ENCODE measurements around the gene ADAMTSL4.
A peak's percentile ranks its signal among the peaks of the same experiment; 100 is the strongest.

ADAMTSL4 gene

GRCh38 chr1:150561974-150562445 lies 12.8 kb downstream of the ADAMTSL4 start:
- ATAC-seq: peak; percentile 68

GRCh38 chr1:150562446-150563339 lies 13.5 kb downstream of the ADAMTSL4 start:
- TF ChIP-seq CSDC2 (CRISPR knock-in tag; IDR thresholded peaks at IDR 0.05): peak; percentile 30; the same call in 1 of the 2 replicates
- TF ChIP-seq ZFP3 (CRISPR knock-in tag; IDR thresholded peaks at IDR 0.05): no peak
- no peak for ATAC-seq

More at GRCh38 chr1:150561974-150562445, 12.8 kb downstream of the ADAMTSL4 start:
- peak; percentile 82; the same call in 1 of the 2 replicates for TF ChIP-seq GLIS3 (CRISPR knock-in tag; IDR thresholded peaks at IDR 0.05)
- TF ChIP-seq RARB (CRISPR knock-in tag; IDR thresholded peaks at IDR 0.05): no peak
- peak; percentile 75 for TF ChIP-seq ZC3H10 (CRISPR knock-in tag; IDR thresholded peaks at IDR 0.05)
- TF ChIP-seq PATZ1 (CRISPR knock-in tag; IDR thresholded peaks at IDR 0.05; ENCODE audit: borderline replicate concordance): peak; percentile 95; the same call in 1 of the 2 replicates
- TF ChIP-seq CREB5 (CRISPR knock-in tag; IDR thresholded peaks at IDR 0.05; ENCODE audit: low read depth): no peak
- no peak for TF ChIP-seq ZNF70 (CRISPR knock-in tag; IDR thresholded peaks at IDR 0.05)
- peak; percentile 42; the same call in 1 of the 2 replicates for TF ChIP-seq TOX (CRISPR knock-in tag; IDR thresholded peaks at IDR 0.05; ENCODE audit: borderline replicate concordance)
- 0 out of 2 replicates have a peak, but pooled peaks have one; percentile 11 for TF ChIP-seq ZFP3 (CRISPR knock-in tag; IDR thresholded peaks at IDR 0.05)

- ATAC-seq: peak; percentile 1
- TF ChIP-seq ZNF565 (CRISPR knock-in tag; conservative IDR thresholded peaks at IDR 0.05; ENCODE audit: low read depth) (no peak), POU6F1 (CRISPR knock-in tag; IDR thresholded peaks at IDR 0.05; ENCODE audit: borderline replicate concordance, low read depth) (no peak), CSDC2 (CRISPR knock-in tag; IDR thresholded peaks at IDR 0.05) (no peak), ZFP3 (CRISPR knock-in tag; IDR thresholded peaks at IDR 0.05) (no peak), ZC3H10 (CRISPR knock-in tag; IDR thresholded peaks at IDR 0.05) (no peak), ISL1 (CRISPR knock-in tag; IDR thresholded peaks at IDR 0.05) (no peak), BACH2 (CRISPR knock-in tag; IDR thresholded peaks at IDR 0.05; ENCODE audit: borderline replicate concordance) (no peak), GLIS3 (CRISPR knock-in tag; IDR thresholded peaks at IDR 0.05) (no peak), ARNTL (CRISPR knock-in tag; IDR thresholded peaks at IDR 0.05; ENCODE audit: borderline replicate concordance, low read depth) (no peak), TSHZ2 (CRISPR knock-in tag; IDR thresholded peaks at IDR 0.05) (no peak), CSRNP3 (CRISPR knock-in tag; IDR thresholded peaks at IDR 0.05) (no peak), ZNF8 (CRISPR knock-in tag; IDR thresholded peaks at IDR 0.05) (no peak), TOX (CRISPR knock-in tag; IDR thresholded peaks at IDR 0.05; ENCODE audit: borderline replicate concordance) (no peak)
These were observed 14.3 kb downstream of the ADAMTSL4 start for GRCh38 chr1:150563340-150564038.

Data from SK-N-SH treated with all-trans-retinoic acid at 6 μM for 48 hours (cell line).